GM13976 (cell line): ENCODE measurements around the gene RPS6KC1.

Experiments
- DNase-seq: peaks from one replicate; pipeline ENCODE4 v3.0.0; 2012; ENCODE audit warnings: low spot score
- in situ Hi-C: fragments of 300-500 bp; cut with MboI; formaldehyde crosslinking; loops from one replicate; pipeline ENCODE4 v1.12.0; 2022; ENCODE audit warnings: low sequenced_read_pairs, mixed read lengths, inconsistent platforms; ENCODE audit not compliant: unreplicated experiment
- TF ChIP-seq, protein P1 (sequence below): IDR thresholded peaks from 2 replicates; pipeline ENCODE4 v1.5.1; 2012; ENCODE audit warnings: borderline replicate concordance, mild to moderate bottlenecking; ENCODE audit not compliant: insufficient read depth; ENCODE audit errors: extremely low read depth, missing control alignments, control extremely low read depth

The RPS6KC1 gene

DNA sequence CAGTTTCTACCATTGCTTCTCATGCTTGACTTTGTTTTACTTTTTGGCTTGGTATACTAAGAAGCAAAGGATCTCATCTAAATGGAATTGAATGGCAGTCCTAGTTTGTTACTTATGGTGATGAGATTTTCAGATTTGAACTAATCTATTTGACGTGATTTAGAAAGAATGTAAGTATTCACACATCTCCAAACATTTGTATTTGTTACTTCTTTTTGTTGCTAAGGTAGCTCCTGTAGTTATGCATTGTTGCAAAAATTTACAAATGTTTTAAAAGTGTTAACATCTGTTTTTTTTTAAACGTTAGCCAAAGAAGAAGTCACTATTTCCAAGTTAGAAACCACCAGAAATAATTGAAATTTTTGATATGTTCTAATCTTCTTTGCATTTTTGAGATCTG is 222.5 kb downstream of the RPS6KC1 start:
- DNase-seq, result no peak
- TF ChIP-seq, protein P1, sequence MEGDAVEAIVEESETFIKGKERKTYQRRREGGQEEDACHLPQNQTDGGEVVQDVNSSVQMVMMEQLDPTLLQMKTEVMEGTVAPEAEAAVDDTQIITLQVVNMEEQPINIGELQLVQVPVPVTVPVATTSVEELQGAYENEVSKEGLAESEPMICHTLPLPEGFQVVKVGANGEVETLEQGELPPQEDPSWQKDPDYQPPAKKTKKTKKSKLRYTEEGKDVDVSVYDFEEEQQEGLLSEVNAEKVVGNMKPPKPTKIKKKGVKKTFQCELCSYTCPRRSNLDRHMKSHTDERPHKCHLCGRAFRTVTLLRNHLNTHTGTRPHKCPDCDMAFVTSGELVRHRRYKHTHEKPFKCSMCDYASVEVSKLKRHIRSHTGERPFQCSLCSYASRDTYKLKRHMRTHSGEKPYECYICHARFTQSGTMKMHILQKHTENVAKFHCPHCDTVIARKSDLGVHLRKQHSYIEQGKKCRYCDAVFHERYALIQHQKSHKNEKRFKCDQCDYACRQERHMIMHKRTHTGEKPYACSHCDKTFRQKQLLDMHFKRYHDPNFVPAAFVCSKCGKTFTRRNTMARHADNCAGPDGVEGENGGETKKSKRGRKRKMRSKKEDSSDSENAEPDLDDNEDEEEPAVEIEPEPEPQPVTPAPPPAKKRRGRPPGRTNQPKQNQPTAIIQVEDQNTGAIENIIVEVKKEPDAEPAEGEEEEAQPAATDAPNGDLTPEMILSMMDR, result no peak
- in situ Hi-C loops, result no loop called here

DNA sequence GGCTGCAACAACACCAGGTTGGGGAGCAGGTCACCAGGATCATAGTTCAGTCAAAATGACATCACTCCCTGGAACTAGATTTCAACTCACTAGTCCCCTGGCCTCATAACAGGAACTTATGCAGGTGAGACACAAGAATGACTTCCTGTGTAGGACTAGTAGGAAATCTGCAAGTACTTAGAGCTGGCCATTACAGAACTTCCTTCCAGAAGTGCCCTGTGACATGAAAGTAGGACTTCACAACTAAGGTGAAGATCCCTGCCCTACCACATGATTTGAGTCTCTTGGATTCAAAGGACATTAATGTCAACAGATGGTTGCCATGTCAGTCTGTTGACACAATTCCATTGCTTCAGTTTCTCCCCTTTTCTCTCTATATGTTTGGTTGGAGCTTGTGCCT is 223.1 kb downstream of the RPS6KC1 start:
- DNase-seq, result no peak
- TF ChIP-seq, protein P1, result no peak
- in situ Hi-C loops, result no loop called here

DNA sequence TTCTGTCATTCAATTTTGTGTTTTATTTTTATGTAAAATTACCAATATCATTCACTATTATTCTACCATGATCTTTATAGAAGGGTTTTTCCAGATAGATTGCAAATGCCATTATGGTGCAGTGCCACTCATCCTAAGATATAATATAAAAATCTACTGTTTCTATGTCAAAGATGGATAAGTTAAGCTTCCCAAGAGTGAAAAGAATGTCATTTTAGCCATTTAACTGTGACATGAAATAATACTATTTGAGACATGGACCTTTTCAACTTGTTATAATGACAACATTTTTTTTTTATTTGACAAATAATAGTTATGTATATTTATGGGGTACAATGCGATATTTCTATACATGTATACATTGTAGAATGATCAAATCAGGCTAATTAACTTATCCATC is 224.3 kb downstream of the RPS6KC1 start:
- DNase-seq, result no peak
- in situ Hi-C loops, result no loop called here
- TF ChIP-seq, protein P1, result no peak

DNA sequence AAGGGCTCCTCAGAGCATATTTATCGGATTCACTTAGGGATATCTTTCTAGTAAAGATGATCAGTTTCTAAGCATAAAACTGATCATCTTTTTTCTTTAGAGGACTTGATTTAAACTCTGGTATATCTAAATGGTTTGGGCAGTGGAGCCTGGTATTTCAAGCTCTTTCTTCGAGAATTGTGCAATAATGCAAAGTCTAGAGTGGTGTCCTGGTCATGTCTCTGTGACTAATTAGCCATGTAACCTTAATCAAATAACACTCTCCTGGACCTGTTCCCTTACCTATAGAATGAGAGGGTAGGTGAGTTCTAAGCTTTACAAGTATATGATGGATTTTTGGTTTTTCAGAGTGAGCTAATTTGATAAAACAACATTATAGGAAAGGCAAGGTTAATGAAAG is 225.2 kb downstream of the RPS6KC1 start:
- TF ChIP-seq, protein P1, result no peak
- in situ Hi-C loops, result no loop called here
- DNase-seq, result no peak

DNA sequence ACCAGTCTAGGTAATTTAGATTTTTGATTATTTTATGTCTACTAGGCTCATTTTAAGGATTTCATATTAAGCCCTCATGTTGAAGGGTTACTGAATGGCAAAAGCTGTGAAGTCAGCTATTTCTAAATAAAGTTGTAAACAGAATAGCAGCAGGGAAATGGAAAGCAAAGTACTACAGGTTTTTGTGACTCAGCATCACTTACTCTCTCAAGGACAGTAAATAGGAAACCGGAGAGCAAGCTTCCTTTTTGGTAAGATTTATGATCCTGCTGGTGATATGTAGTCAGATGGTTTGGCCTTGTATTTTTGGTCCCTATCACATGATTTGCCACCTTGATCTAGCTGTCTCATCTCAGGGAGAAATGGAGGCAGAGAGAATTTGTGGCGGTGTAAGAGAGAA is 226.0 kb downstream of the RPS6KC1 start:
- in situ Hi-C loops, result no loop called here
- DNase-seq, result no peak
- TF ChIP-seq, protein P1, result no peak

DNA sequence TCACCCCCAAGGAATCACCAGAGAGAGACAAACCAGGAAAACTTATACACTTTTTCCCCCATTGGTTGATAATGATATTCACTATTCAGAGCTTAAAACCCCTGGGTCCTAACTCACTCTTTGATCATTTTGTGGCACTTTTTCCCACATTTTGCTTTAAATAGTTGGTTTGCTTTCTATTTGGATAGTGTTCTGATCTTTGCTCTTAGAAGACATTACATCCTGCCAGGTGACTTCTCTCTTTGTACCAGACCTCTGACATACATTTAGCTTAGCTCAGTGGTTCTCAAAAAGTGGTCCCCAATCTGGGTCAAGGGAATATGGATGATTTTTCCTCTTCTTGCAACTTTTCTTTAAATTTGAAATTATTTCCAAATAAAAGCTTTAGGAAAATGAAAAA is 228.4 kb downstream of the RPS6KC1 start:
- DNase-seq, result no peak
- in situ Hi-C loops, result no loop called here

More for the DNA sequence above, 228.4 kb downstream of the RPS6KC1 start:
- TF ChIP-seq, protein P1, result no peak
